ENCODE results near the gene VSIR. TPM values are rescaled to one million over a fixed set of nuclear protein-coding genes. Genes with fewer than 3 reads are reported as not detected.

The VSIR gene
- total and polyA plus RNA-seq, 10 of the 15 experiments (the other 5 are each of a cell fraction or from before 2014, with no cell fraction given): 0.19 to 12.5 (median 6.7) TPM

DNA sequence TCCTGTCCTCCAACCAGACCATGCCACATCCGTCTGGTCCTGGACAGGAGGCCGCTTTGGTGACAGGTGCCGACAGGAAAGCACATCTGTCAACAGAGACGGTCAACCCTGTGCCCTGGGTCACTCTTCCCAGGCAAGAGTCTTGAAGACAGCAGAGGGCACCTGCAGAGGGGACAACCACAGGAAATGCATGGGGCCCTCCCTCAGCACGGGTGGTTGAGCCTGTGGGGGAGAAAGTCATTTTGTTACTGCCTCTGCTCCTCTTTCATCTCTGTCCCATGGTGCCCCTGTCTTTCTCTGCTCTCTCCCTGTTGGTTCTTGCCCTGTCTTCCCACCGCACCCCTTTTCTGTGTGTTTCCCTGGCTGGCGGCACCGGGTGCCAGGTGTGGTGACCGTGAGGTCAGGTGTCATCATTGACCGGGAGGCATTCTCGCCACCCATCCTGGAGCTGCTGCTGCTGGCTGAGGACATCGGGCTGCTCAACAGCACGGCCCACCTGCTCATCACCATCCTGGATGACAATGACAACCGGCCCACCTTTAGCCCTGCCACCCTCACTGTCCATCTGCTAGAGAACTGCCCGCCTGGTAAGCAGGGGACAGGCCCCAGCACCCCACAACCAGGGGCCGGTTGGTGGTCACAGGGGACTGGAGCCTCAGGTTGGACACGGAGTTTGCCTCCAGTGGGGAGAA lies 17.6 kb upstream of the VSIR start:
- no TSS peak for BruUV-seq (replicated peaks)
- Histone ChIP-seq H3K36me3 (ENCODE audit: control insufficient read depth in 2 of 2, insufficient read depth in 2 of 2, low read length in 1 of 2) (no peaks in the 10 kb centered on the region), H3K4me1 (ENCODE audit: control insufficient read depth, insufficient read depth, low read length) (peaks cover 10% of the 10 kb centered on the region), H3K27me3 (replicated peaks in 1 of 2; ENCODE audit: control insufficient read depth in 2 of 2, insufficient read depth in 2 of 2, low read length in 1 of 2) (no peaks in the 10 kb centered on the region; a peak in 1 of 4 replicates), H3K79me2 (ENCODE audit: control insufficient read depth, insufficient read depth, low read length) (no peaks in the 10 kb centered on the region), H3K9me3 (replicated peaks; ENCODE audit: control insufficient read depth, insufficient read depth, low read length) (no peaks in the 10 kb centered on the region; the same call in 2 of the 3 replicates), H3K4me2 (ENCODE audit: control insufficient read depth, insufficient read depth) (peak overlapping the region; percentile 62), H4K20me1 (ENCODE audit: control insufficient read depth, insufficient read depth) (no peaks in the 10 kb centered on the region), H2AFZ (ENCODE audit: control insufficient read depth, low read depth, low read length) (no peak overlapping the region), H3K4me3 (no peak overlapping the region), H3K27ac (ENCODE audit: control insufficient read depth, insufficient read depth) (no peak overlapping the region), H3K9ac (ENCODE audit: control insufficient read depth, insufficient read depth, low read length) (no peak overlapping the region)
- POLR2A ChIA-PET: no interaction called here
- no peak for FAIRE-seq
- intact Hi-C loops (cut with micrococcal nuclease; ENCODE audit: unreplicated experiment): no loop called here
- RAD21 ChIA-PET (ENCODE audit: unreplicated experiment): no interaction called here
- no peak for DNase-seq (ENCODE audit: low read depth, low spot score)
- SMC1A ChIA-PET (ENCODE audit: uncharacterized antibody, unreplicated experiment): no interaction called here
- 5% methylated on average over 17 of the region's 17 CpGs for WGBS (ENCODE audit: insufficient coverage, insufficient replicate concordance, low lambda C conversion rate, missing lambda C conversion rate)
- in situ Hi-C loops (cut with MboI): no loop called here
- CTCF ChIA-PET: interaction anchor here (1.4 kb wide), 1 partner anchor 106 kb away, joined by 5 read pairs; no protein-coding TSS in a partner anchor
- peak; percentile 94 for ATAC-seq
- TF ChIP-seq, protein P1, sequence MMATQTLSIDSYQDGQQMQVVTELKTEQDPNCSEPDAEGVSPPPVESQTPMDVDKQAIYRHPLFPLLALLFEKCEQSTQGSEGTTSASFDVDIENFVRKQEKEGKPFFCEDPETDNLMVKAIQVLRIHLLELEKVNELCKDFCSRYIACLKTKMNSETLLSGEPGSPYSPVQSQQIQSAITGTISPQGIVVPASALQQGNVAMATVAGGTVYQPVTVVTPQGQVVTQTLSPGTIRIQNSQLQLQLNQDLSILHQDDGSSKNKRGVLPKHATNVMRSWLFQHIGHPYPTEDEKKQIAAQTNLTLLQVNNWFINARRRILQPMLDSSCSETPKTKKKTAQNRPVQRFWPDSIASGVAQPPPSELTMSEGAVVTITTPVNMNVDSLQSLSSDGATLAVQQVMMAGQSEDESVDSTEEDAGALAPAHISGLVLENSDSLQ (IDR thresholded peaks at IDR 0.05): no peak
- no peak for TF ChIP-seq TARDBP (IDR thresholded peaks at IDR 0.05; ENCODE audit: borderline replicate concordance)
- TF ChIP-seq POLR2AphosphoS5 (IDR thresholded peaks at IDR 0.05; ENCODE audit: low read length): no peak
- peak; percentile 69 for TF ChIP-seq EED (IDR thresholded peaks at IDR 0.05; ENCODE audit: low read depth)
- no peak for TF ChIP-seq NRF1 (conservative IDR thresholded peaks at IDR 0.05; ENCODE audit: low read depth, low read length)
- TF ChIP-seq PAX8 (IDR thresholded peaks at IDR 0.05): no peak
- TF ChIP-seq MYC (IDR thresholded peaks at IDR 0.05; ENCODE audit: insufficient read depth, insufficient read length, insufficient replicate concordance, low read length, severe bottlenecking): no peak
- TF ChIP-seq TAF1 (IDR thresholded peaks at IDR 0.05; ENCODE audit: borderline replicate concordance, low read depth, low read length): no peak
- no peak for TF ChIP-seq SUZ12 (IDR thresholded peaks at IDR 0.05; ENCODE audit: unreplicated experiment)
- no peak for TF ChIP-seq MEF2A (IDR thresholded peaks at IDR 0.05; ENCODE audit: insufficient read depth, low read depth, low read length)
- TF ChIP-seq JUND (IDR thresholded peaks at IDR 0.05; ENCODE audit: low read depth, low read length): no peak
- TF ChIP-seq, protein P2, sequence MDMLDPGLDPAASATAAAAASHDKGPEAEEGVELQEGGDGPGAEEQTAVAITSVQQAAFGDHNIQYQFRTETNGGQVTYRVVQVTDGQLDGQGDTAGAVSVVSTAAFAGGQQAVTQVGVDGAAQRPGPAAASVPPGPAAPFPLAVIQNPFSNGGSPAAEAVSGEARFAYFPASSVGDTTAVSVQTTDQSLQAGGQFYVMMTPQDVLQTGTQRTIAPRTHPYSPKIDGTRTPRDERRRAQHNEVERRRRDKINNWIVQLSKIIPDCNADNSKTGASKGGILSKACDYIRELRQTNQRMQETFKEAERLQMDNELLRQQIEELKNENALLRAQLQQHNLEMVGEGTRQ (IDR thresholded peaks at IDR 0.05; ENCODE audit: borderline replicate concordance, low read depth, low read length): no peak
- TF ChIP-seq, protein P3, sequence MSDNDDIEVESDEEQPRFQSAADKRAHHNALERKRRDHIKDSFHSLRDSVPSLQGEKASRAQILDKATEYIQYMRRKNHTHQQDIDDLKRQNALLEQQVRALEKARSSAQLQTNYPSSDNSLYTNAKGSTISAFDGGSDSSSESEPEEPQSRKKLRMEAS (IDR thresholded peaks at IDR 0.05; ENCODE audit: low read depth, low read length): no peak
- TF ChIP-seq GATAD2B (conservative IDR thresholded peaks at IDR 0.05; ENCODE audit: low read depth): no peak
- TF ChIP-seq, protein P4, sequence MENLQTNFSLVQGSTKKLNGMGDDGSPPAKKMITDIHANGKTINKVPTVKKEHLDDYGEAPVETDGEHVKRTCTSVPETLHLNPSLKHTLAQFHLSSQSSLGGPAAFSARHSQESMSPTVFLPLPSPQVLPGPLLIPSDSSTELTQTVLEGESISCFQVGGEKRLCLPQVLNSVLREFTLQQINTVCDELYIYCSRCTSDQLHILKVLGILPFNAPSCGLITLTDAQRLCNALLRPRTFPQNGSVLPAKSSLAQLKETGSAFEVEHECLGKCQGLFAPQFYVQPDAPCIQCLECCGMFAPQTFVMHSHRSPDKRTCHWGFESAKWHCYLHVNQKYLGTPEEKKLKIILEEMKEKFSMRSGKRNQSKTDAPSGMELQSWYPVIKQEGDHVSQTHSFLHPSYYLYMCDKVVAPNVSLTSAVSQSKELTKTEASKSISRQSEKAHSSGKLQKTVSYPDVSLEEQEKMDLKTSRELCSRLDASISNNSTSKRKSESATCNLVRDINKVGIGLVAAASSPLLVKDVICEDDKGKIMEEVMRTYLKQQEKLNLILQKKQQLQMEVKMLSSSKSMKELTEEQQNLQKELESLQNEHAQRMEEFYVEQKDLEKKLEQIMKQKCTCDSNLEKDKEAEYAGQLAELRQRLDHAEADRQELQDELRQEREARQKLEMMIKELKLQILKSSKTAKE (IDR thresholded peaks at IDR 0.05; ENCODE audit: low read depth, poor library complexity, severe bottlenecking): no peak
- TF ChIP-seq SREBF1 (IDR thresholded peaks at IDR 0.05; ENCODE audit: low read length): no peak
- TF ChIP-seq ZBED1 (IDR thresholded peaks at IDR 0.05; ENCODE audit: borderline replicate concordance): no peak
- TF ChIP-seq, protein P5, sequence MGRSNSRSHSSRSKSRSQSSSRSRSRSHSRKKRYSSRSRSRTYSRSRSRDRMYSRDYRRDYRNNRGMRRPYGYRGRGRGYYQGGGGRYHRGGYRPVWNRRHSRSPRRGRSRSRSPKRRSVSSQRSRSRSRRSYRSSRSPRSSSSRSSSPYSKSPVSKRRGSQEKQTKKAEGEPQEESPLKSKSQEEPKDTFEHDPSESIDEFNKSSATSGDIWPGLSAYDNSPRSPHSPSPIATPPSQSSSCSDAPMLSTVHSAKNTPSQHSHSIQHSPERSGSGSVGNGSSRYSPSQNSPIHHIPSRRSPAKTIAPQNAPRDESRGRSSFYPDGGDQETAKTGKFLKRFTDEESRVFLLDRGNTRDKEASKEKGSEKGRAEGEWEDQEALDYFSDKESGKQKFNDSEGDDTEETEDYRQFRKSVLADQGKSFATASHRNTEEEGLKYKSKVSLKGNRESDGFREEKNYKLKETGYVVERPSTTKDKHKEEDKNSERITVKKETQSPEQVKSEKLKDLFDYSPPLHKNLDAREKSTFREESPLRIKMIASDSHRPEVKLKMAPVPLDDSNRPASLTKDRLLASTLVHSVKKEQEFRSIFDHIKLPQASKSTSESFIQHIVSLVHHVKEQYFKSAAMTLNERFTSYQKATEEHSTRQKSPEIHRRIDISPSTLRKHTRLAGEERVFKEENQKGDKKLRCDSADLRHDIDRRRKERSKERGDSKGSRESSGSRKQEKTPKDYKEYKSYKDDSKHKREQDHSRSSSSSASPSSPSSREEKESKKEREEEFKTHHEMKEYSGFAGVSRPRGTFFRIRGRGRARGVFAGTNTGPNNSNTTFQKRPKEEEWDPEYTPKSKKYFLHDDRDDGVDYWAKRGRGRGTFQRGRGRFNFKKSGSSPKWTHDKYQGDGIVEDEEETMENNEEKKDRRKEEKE (IDR thresholded peaks at IDR 0.05): no peak
